ENCODE data around the gene CCNB1IP1. TPM values are rescaled to one million over a fixed set of nuclear protein-coding genes. Genes with fewer than 3 reads are reported as not detected.
A peak's percentile ranks its signal among the peaks of the same experiment; 100 is the strongest.
"Not testable (repeated sequence)": the region's sequence is repeated elsewhere in the genome, so short reads cannot be mapped to it uniquely, and the experiment has no call there.

CCNB1IP1 gene
- total and polyA plus RNA-seq, 4 experiments from 2014 or later = 10.6 to 24.3 (median 16.4) TPM

DNA sequence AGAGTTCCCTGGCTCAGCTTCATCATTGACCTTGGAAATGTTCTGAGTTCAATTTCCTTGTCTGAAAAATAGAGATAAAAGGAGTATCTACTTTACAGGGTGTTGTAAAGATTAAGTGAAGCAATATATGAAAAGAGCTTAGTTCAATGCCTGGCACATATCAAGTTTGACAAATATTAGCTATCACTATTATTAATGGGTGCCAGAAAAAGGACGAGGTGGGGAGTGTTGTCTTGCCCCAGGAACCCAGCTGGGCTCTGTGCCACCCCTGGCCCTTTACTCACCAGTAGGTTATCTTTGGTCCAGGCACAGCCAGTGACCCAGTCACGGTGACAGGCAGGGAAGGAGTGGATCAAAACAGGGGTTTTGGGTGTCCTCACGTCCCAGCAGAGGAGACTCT is 42.4 kb upstream of the CCNB1IP1 start:
- no peak overlapping the region for H3K4me3 Mint-ChIP-seq
- Histone ChIP-seq H3K4me3 (ENCODE audit: low read length in 2 of 2) (no peak overlapping the region), H3K27ac (ENCODE audit: low read depth, low read length) (no peak overlapping the region), H3K36me3 (ENCODE audit: insufficient read depth, low read length) (peaks cover 92% of the 10 kb centered on the region), H3K4me1 (ENCODE audit: insufficient read depth, low read length) (no peaks in the 10 kb centered on the region), H3K27me3 (ENCODE audit: insufficient read depth, low read length) (no peaks in the 10 kb centered on the region), H3K9me3 (ENCODE audit: control insufficient read depth in 1 of 2, low read length in 2 of 2) (no peaks in the 10 kb centered on the region)
- no peak for DNase-seq
- no peaks in the 10 kb centered on the region for H3K27me3 Mint-ChIP-seq
- POLR2A ChIA-PET (ENCODE audit: partially characterized antibody) = no interaction called here
- peaks cover 0 to 2% (median 0%) of the 10 kb centered on the region in 8 donors for H3K9me3 Mint-ChIP-seq
- peaks cover 66 to 90% of the 10 kb centered on the region in 2 donors for H3K36me3 Mint-ChIP-seq
- peak overlapping the region in 2 of 7 donors; percentile 13 to 68 for H3K27ac Mint-ChIP-seq
- no peaks in the 10 kb centered on the region for H3K4me1 Mint-ChIP-seq
- CTCF ChIA-PET (ENCODE audit: partially characterized antibody) = interaction anchor here (1.2 kb wide), 1 partner anchor 235 kb away, joined by 4 read pairs; no protein-coding TSS in a partner anchor
- intact Hi-C loops (cut with micrococcal nuclease) = no loop called here

DNA sequence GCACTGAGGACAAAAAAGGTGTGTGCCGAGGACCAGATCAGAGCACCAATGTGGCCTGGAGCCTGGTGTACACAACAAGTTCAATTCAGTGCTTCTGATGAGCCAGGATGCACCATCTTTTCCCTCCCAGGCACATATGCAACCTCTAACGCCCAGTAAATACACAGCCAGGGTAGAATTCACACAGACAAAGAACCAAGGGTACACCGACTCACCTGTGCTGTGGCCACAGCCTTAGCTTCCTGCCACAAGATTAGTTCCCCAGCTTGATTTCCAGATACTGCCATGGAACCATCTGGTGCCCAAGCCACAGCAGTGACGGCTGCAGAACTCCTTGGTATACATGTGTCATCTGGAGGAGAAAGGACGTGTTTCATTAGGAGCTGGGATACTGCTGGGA is 39.7 kb upstream of the CCNB1IP1 start:
- peaks cover 72 to 88% of the 10 kb centered on the region in 2 donors for H3K36me3 Mint-ChIP-seq
- CTCF ChIA-PET (ENCODE audit: partially characterized antibody) = no interaction called here
- H3K27ac ChIP-seq (ENCODE audit: low read depth, low read length) = no peak overlapping the region
- peaks cover 0 to 4% (median under 1%) of the 10 kb centered on the region in 4 donors for H3K4me1 Mint-ChIP-seq
- no peaks in the 10 kb centered on the region for H3K27me3 Mint-ChIP-seq
- DNase-seq = no peak
- H3K4me1 ChIP-seq (ENCODE audit: insufficient read depth, low read length) = no peaks in the 10 kb centered on the region
- H3K9me3 Mint-ChIP-seq = peaks cover 0 to 2% (median 0%) of the 10 kb centered on the region in 8 donors
- no peak overlapping the region for H3K4me3 ChIP-seq (ENCODE audit: low read length in 2 of 2)
- peak overlapping the region in 1 of 7 donors; percentile 49 for H3K27ac Mint-ChIP-seq
- intact Hi-C loops (cut with micrococcal nuclease) = no loop called here
- POLR2A ChIA-PET (ENCODE audit: partially characterized antibody) = interaction anchor here (1.1 kb wide), 1 partner anchor 30 kb away, joined by 4 read pairs; the partner anchor contains the start of gene PARP2
- peaks cover 77% of the 10 kb centered on the region for H3K36me3 ChIP-seq (ENCODE audit: insufficient read depth, low read length)
- no peaks in the 10 kb centered on the region for H3K9me3 ChIP-seq (ENCODE audit: control insufficient read depth in 1 of 2, low read length in 2 of 2)
- no peaks in the 10 kb centered on the region for H3K27me3 ChIP-seq (ENCODE audit: insufficient read depth, low read length)
- H3K4me3 Mint-ChIP-seq = no peak overlapping the region

DNA sequence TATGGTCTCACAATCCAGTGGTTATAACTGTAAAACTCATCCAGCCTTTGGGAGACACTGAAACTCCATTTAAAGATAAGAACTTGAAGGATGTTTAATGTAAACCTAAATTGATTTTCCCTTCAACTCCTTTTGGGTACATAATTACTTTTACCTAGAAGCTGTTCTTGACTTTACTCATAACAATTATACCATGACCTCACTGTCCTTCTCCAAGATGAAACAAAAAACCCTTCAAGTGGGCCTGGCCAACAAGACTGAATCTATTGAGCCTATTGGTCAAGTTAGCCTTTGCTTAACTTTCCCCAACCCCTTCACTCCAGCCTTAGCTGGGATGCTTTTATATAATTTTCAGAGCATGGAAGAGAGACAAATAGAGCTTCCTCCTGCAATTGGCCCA is 32.8 kb upstream of the CCNB1IP1 start:
- Histone ChIP-seq H3K36me3 (ENCODE audit: insufficient read depth, low read length) (peaks cover 19% of the 10 kb centered on the region), H3K27me3 (ENCODE audit: insufficient read depth, low read length) (no peaks in the 10 kb centered on the region), H3K4me1 (ENCODE audit: insufficient read depth, low read length) (no peaks in the 10 kb centered on the region), H3K9me3 (ENCODE audit: control insufficient read depth in 1 of 2, low read length in 2 of 2) (no peaks in the 10 kb centered on the region), H3K4me3 (ENCODE audit: low read length in 2 of 2) (no peak overlapping the region), H3K27ac (ENCODE audit: low read depth, low read length) (no peak overlapping the region)
- Mint-ChIP-seq H3K9me3 (no peaks in the 10 kb centered on the region), H3K36me3 (peaks cover 45 to 55% of the 10 kb centered on the region in 2 donors), H3K4me1 (peaks cover 0 to 4% (median under 1%) of the 10 kb centered on the region in 4 donors), H3K27ac (peak overlapping the region in 1 of 7 donors; percentile 21), H3K27me3 (no peaks in the 10 kb centered on the region), H3K4me3 (no peak overlapping the region)
- intact Hi-C loops (cut with micrococcal nuclease) = no loop called here
- POLR2A ChIA-PET (ENCODE audit: partially characterized antibody) = no interaction called here
- no peak for DNase-seq
- CTCF ChIA-PET (ENCODE audit: partially characterized antibody) = interaction anchor here (1.5 kb wide), 1 partner anchor 38 kb away, joined by 4 read pairs; no protein-coding TSS in a partner anchor

DNA sequence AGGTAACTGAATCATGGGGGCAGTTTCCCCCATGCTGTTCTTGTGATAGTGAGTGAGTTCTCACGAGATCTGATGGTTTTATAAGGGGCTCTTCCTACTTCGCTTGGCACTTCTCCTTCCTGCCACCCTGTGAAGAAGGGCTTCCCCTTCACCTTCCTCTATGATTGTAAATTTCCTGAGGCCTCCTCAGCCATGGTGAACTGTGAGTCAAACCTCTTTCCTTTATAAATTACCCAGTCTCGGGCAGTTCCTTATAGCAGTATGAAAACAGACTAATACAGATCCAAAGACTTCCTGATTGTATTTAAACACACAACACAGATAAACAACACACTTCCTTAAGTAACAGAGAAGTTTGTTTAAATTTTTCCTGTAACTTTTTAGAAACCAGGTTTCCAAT is 25.4 kb upstream of the CCNB1IP1 start:
- H3K27ac ChIP-seq (ENCODE audit: low read depth, low read length); H3K9me3 ChIP-seq (ENCODE audit: control insufficient read depth in 1 of 2, low read length in 2 of 2); H3K4me1 Mint-ChIP-seq; intact Hi-C loops (cut with micrococcal nuclease); CTCF ChIA-PET (ENCODE audit: partially characterized antibody); H3K9me3 Mint-ChIP-seq; POLR2A ChIA-PET (ENCODE audit: partially characterized antibody); H3K4me3 ChIP-seq (ENCODE audit: low read length in 2 of 2); H3K4me3 Mint-ChIP-seq; DNase-seq; H3K27me3 Mint-ChIP-seq; H3K27me3 ChIP-seq (ENCODE audit: insufficient read depth, low read length); H3K4me1 ChIP-seq (ENCODE audit: insufficient read depth, low read length): not testable (repeated sequence)
- peaks cover 34% of the 10 kb centered on the region for H3K36me3 ChIP-seq (ENCODE audit: insufficient read depth, low read length)
- Mint-ChIP-seq H3K36me3 (peaks cover 43 to 62% of the 10 kb centered on the region in 2 donors), H3K27ac (peak overlapping the region in 4 of 7 donors; percentile 60 to 84 (median 72))

DNA sequence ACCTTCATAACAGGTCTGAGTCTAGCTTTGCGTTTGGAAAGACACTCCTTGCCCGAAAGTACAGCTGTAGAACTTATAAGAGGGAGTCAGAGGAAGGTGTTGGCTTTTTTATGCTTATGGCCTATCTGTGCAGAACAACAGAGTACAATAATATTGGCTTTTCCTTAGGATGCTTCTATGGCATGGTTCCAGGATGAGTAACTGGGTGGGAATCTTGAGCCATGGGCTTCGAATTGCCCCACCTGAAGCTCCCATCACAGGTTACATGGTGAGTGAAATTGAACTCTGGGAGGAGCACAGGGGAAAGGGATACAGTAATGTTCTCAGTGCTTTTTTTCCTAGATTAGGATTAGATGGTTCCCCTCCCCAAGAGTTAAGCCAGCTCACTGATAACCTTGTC is 23.3 kb upstream of the CCNB1IP1 start:
- Histone ChIP-seq H3K27me3 (ENCODE audit: insufficient read depth, low read length) (no peaks in the 10 kb centered on the region), H3K4me1 (ENCODE audit: insufficient read depth, low read length) (no peaks in the 10 kb centered on the region), H3K27ac (ENCODE audit: low read depth, low read length) (no peak overlapping the region), H3K9me3 (ENCODE audit: control insufficient read depth in 1 of 2, low read length in 2 of 2) (no peaks in the 10 kb centered on the region), H3K36me3 (ENCODE audit: insufficient read depth, low read length) (peaks cover 30% of the 10 kb centered on the region), H3K4me3 (ENCODE audit: low read length in 2 of 2) (no peak overlapping the region)
- H3K27ac Mint-ChIP-seq = peak overlapping the region in 1 of 7 donors; percentile 67
- intact Hi-C loops (cut with micrococcal nuclease) = no loop called here
- no peaks in the 10 kb centered on the region for H3K9me3 Mint-ChIP-seq
- CTCF ChIA-PET (ENCODE audit: partially characterized antibody) = interaction anchor here (8.0 kb wide), 1 partner anchor 29 kb away, joined by 61 read pairs; no protein-coding TSS in a partner anchor
- POLR2A ChIA-PET (ENCODE audit: partially characterized antibody) = interaction anchor here (5.0 kb wide), 1 partner anchor 13 kb away, joined by 25 read pairs; the partner anchor contains the start of gene PARP2
- H3K4me3 Mint-ChIP-seq = no peak overlapping the region
- H3K27me3 Mint-ChIP-seq = no peaks in the 10 kb centered on the region
- H3K4me1 Mint-ChIP-seq = peaks cover 0 to 6% (median under 1%) of the 10 kb centered on the region in 4 donors
- DNase-seq = no peak
- H3K36me3 Mint-ChIP-seq = peaks cover 48 to 67% of the 10 kb centered on the region in 2 donors

DNA sequence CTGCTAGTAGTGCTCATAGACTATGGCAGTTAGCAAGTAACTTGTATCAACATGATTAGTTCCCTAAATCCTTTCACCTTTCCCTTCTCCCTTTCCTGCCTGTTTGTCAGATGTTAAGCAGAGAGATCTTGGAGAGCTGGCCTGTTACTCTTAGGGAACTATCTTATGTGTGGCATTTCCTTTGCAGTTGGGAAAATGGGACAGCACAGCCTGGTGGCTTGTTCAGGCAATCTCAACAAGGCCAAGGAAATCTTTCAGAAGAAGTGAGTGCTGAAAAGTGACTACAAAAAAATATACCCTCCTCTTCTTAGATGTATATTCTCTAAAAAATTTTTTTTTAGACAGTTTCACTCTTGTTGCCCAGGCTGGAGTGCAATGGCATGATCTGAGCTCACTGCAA is 17.8 kb upstream of the CCNB1IP1 start:
- no peak overlapping the region for H3K27ac Mint-ChIP-seq
- ChIA-PET CTCF (ENCODE audit: partially characterized antibody) (interaction anchor here (1.2 to 8.0 kb wide), 6 partner anchors 20 to 312 kb away, joined by 3 to 61 read pairs (median 4); partner anchors contain the start of gene TEP1), POLR2A (ENCODE audit: partially characterized antibody) (no interaction called here)
- H3K4me1 Mint-ChIP-seq = peaks cover 0 to 5% (median 2%) of the 10 kb centered on the region in 4 donors
- no peaks in the 10 kb centered on the region for H3K9me3 Mint-ChIP-seq
- no peaks in the 10 kb centered on the region for H3K27me3 Mint-ChIP-seq
- H3K9me3 ChIP-seq (ENCODE audit: control insufficient read depth in 1 of 2, low read length in 2 of 2) = no peaks in the 10 kb centered on the region
- H3K4me1 ChIP-seq (ENCODE audit: insufficient read depth, low read length) = no peaks in the 10 kb centered on the region
- DNase-seq = no peak
- H3K4me3 ChIP-seq (ENCODE audit: low read length in 2 of 2) = no peak overlapping the region
- peaks cover 38 to 59% of the 10 kb centered on the region in 2 donors for H3K36me3 Mint-ChIP-seq
- no peak overlapping the region for H3K4me3 Mint-ChIP-seq
- H3K36me3 ChIP-seq (ENCODE audit: insufficient read depth, low read length) = peaks cover 16% of the 10 kb centered on the region
- intact Hi-C loops (cut with micrococcal nuclease) = no loop called here
- H3K27me3 ChIP-seq (ENCODE audit: insufficient read depth, low read length) = no peaks in the 10 kb centered on the region
- no peak overlapping the region for H3K27ac ChIP-seq (ENCODE audit: low read depth, low read length)

DNA sequence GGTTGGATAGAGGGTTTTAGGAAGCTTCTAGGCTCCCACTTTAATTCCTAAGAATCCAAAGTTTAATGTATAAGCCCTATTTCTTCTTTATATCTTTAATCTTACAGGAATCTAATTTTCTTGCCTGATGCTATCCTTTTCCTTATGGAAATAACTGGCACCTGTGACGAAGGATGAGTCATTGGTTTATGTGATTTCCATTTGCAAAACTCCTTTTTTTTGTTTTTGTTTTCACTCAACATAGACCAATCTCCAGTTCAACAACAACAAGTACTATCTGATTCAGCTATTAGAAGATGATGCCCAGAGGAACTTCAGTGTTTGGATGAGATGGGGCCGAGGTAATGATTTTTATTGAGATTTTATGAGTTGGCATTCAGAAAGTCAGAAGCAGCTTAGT is 17.2 kb upstream of the CCNB1IP1 start:
- ChIA-PET CTCF (ENCODE audit: partially characterized antibody) (interaction anchor here (1.2 to 8.0 kb wide), 8 partner anchors 9 to 340 kb away, joined by 3 to 61 read pairs (median 4); partner anchors contain the start of gene TEP1), POLR2A (ENCODE audit: partially characterized antibody) (no interaction called here)
- peaks cover 11% of the 10 kb centered on the region for H3K36me3 ChIP-seq (ENCODE audit: insufficient read depth, low read length)
- no peak overlapping the region for H3K4me3 ChIP-seq (ENCODE audit: low read length in 2 of 2)
- H3K9me3 ChIP-seq (ENCODE audit: control insufficient read depth in 1 of 2, low read length in 2 of 2) = no peaks in the 10 kb centered on the region
- no peaks in the 10 kb centered on the region for H3K27me3 Mint-ChIP-seq
- peaks cover 0 to 10% (median 2%) of the 10 kb centered on the region in 4 donors for H3K4me1 Mint-ChIP-seq
- no peak for DNase-seq
- no peaks in the 10 kb centered on the region for H3K4me1 ChIP-seq (ENCODE audit: insufficient read depth, low read length)
- peak overlapping the region in 3 of 7 donors; percentile 46 to 52 (median 50) for H3K27ac Mint-ChIP-seq
- no peak overlapping the region for H3K4me3 Mint-ChIP-seq
- no peaks in the 10 kb centered on the region for H3K9me3 Mint-ChIP-seq
- intact Hi-C loops (cut with micrococcal nuclease) = no loop called here
- peaks cover 33 to 60% of the 10 kb centered on the region in 2 donors for H3K36me3 Mint-ChIP-seq
- no peaks in the 10 kb centered on the region for H3K27me3 ChIP-seq (ENCODE audit: insufficient read depth, low read length)
- H3K27ac ChIP-seq (ENCODE audit: low read depth, low read length) = no peak overlapping the region

All from CD4-positive, alpha-beta memory T cell (primary cell).